GM19467 (cell line): ENCODE measurements around the gene IFNAR1.

Source experiments
- ATAC-seq: cut with Tn5 transposase; IDR thresholded peaks from one replicate; pipeline ENCODE4 v1.9.1; 2021; ENCODE audit warnings: mild to moderate bottlenecking, moderate library complexity; ENCODE audit not compliant: unreplicated experiment

Gene IFNAR1

GRCh38 chr21:33397717-33398116 lies 72.9 kb downstream of the IFNAR1 start:
- ATAC-seq = no peak

GRCh38 chr21:33398361-33398760 lies 73.6 kb downstream of the IFNAR1 start:
- ATAC-seq = no peak

- ATAC-seq = no peak
These were observed 76.8 kb downstream of the IFNAR1 start for GRCh38 chr21:33401630-33401992.

GRCh38 chr21:33402001-33402979 lies 77.5 kb downstream of the IFNAR1 start:
- ATAC-seq = no peak

- no peak for ATAC-seq
These were observed 78.5 kb downstream of the IFNAR1 start, which contains the start of gene IFNGR2 for GRCh38 chr21:33403128-33403785. IFNGR2 (plus strand) TSS chr21:33403413; CDS start chr21:33403544, 131 bp downstream.

GRCh38 chr21:33403786-33404585 lies 79.2 kb downstream of the IFNAR1 start:
- peak; percentile 47 for ATAC-seq

DNA sequence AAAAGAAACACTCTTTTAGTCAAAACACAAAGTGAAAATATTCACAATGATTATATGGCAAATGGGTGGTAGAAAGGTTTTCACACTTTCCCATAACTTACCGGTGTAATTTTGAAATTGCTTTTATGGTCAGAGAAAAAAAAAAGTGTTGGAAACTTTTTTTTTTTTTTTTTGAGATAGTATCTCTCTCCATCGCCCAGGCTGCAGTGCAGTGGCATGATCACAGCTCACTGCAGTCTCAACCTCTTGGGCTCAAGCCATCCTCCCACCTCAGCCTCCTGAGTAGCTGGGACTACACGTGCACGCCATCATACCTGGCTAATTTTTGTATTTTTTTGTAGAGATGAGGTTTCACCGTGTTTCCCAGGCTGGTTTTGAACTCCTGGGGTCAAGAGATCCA lies 81.7 kb downstream of the IFNAR1 start:
- no peak for ATAC-seq
